Measurements from ENCODE around the gene PPFIA4. TPM values are rescaled to one million over a fixed set of nuclear protein-coding genes. Genes with fewer than 3 reads are reported as not detected.

Gene PPFIA4
- total and polyA plus RNA-seq, 2 of the 4 experiments (the other 2 are of a cell fraction), result 5.4 to 13.7 TPM

- POLR2A ChIA-PET (ENCODE audit: unreplicated experiment), result no interaction called here
- Histone ChIP-seq H4K8ac (ENCODE audit: low read depth in 2 of 2, low read length in 2 of 2) (no peak overlapping the region), H2AFZ (replicated peaks; ENCODE audit: low read length, poor library complexity) (no peak overlapping the region), H3K4ac (ENCODE audit: low read depth, low read length) (no peak overlapping the region), H4K91ac (ENCODE audit: insufficient read depth, low read depth, low read length) (no peak overlapping the region), H4K5ac (ENCODE audit: low read depth, low read length) (no peak overlapping the region), H3K9me1 (ENCODE audit: insufficient read depth, low read length) (no peaks in the 10 kb centered on the region), H3K36me3 (ENCODE audit: control insufficient read depth, insufficient read depth, low read length) (no peaks in the 10 kb centered on the region; the same call in 1 of the 2 replicates), H2AK9ac (replicated peaks; ENCODE audit: low read depth, low read length, poor library complexity) (no peak overlapping the region), H2BK5ac (ENCODE audit: low read depth, low read length, poor library complexity, severe bottlenecking) (no peak overlapping the region), H3K27ac (ENCODE audit: insufficient read depth, low read length) (no peak overlapping the region), H3K4me2 (ENCODE audit: low read depth, low read length) (no peak overlapping the region), H3K23ac (ENCODE audit: low read depth, low read length) (no peak overlapping the region), H3K18ac (ENCODE audit: low read depth, low read length) (no peak overlapping the region), H3K9ac (ENCODE audit: low read depth, low read length) (no peak overlapping the region), H2AK5ac (ENCODE audit: low read depth, low read length) (no peak overlapping the region), H3K14ac (replicated peaks; ENCODE audit: low read depth, low read length) (no peak overlapping the region), H3K56ac (ENCODE audit: extremely low read depth, insufficient read depth, low read length) (no peak overlapping the region), H4K20me1 (ENCODE audit: insufficient read depth, low read length) (no peaks in the 10 kb centered on the region), H3K4me3 (ENCODE audit: insufficient read depth, low read depth, low read length) (no peak overlapping the region), H3K27me3 (ENCODE audit: control insufficient read depth, insufficient read depth, low read length) (peaks cover 55% of the 10 kb centered on the region), H3K9me3 (ENCODE audit: control insufficient read depth, insufficient read depth, low read length) (no peaks in the 10 kb centered on the region), H2BK20ac (ENCODE audit: low read depth, low read length) (no peak overlapping the region), H2BK15ac (ENCODE audit: low read depth, low read length) (no peak overlapping the region), H3K79me1 (ENCODE audit: low read depth in 1 of 2, low read length in 2 of 2) (no peaks in the 10 kb centered on the region), H2BK120ac (ENCODE audit: low read depth, low read length) (no peak overlapping the region), H3K4me1 (ENCODE audit: control insufficient read depth, insufficient read depth, low read length) (no peaks in the 10 kb centered on the region)
- dilution Hi-C loops (cut with HindIII; ENCODE audit: low sequenced_read_pairs, unreplicated experiment) (no loop called here), in situ Hi-C loops (cut with MboI; ENCODE audit: low sequenced_read_pairs) (no loop called here), intact Hi-C loops (cut with micrococcal nuclease) (no loop called here)
- WGBS, 2 experiments (ENCODE audit: extremely low coverage in 2 of 2, insufficient read length in 1 of 2), result 100% methylated on average over 2 of the region's 11 CpGs; no CpG with 5 or more reads in 1 of the 2 experiments
- TF ChIP-seq CHD1 (IDR thresholded peaks at IDR 0.05; ENCODE audit: low read depth, low read length), result no peak
- TF ChIP-seq SMC3 (IDR thresholded peaks at IDR 0.05; ENCODE audit: low read depth, low read length), result no peak
- no peak for TF ChIP-seq MAFK (IDR thresholded peaks at IDR 0.05; ENCODE audit: low read depth, low read length)
- no peak for TF ChIP-seq MAZ (IDR thresholded peaks at IDR 0.05; ENCODE audit: borderline replicate concordance, low read depth, low read length)
- TF ChIP-seq MXI1 (IDR thresholded peaks at IDR 0.05; ENCODE audit: borderline replicate concordance, low read depth, low read length), result no peak
- no peak for TF ChIP-seq RFX5 (IDR thresholded peaks at IDR 0.05; ENCODE audit: low read depth, low read length)
- no peak for TF ChIP-seq RCOR1 (IDR thresholded peaks at IDR 0.05; ENCODE audit: insufficient replicate concordance, low read length)
- no peak for TF ChIP-seq CEBPB (IDR thresholded peaks at IDR 0.05; ENCODE audit: low read depth, low read length)
- TF ChIP-seq, protein P1, sequence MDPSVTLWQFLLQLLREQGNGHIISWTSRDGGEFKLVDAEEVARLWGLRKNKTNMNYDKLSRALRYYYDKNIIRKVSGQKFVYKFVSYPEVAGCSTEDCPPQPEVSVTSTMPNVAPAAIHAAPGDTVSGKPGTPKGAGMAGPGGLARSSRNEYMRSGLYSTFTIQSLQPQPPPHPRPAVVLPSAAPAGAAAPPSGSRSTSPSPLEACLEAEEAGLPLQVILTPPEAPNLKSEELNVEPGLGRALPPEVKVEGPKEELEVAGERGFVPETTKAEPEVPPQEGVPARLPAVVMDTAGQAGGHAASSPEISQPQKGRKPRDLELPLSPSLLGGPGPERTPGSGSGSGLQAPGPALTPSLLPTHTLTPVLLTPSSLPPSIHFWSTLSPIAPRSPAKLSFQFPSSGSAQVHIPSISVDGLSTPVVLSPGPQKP (IDR thresholded peaks at IDR 0.05; ENCODE audit: borderline replicate concordance, low read depth, low read length), result no peak
- TF ChIP-seq NFE2L2 (IDR thresholded peaks at IDR 0.05; ENCODE audit: low read depth, low read length), result no peak
- no peak for TF ChIP-seq POLR2A (IDR thresholded peaks at IDR 0.05; ENCODE audit: low read depth, low read length)
- TF ChIP-seq RAD21 (IDR thresholded peaks at IDR 0.05; ENCODE audit: low read length), result no peak
- no peak for TF ChIP-seq BHLHE40 (IDR thresholded peaks at IDR 0.05; ENCODE audit: low read depth, low read length)
- no peak for TF ChIP-seq USF2 (IDR thresholded peaks at IDR 0.05; ENCODE audit: low read depth, low read length)
- TF ChIP-seq CTCF (conservative IDR thresholded peaks at IDR 0.05; ENCODE audit: low read depth, low read length), result no peak
- TF ChIP-seq FOS (IDR thresholded peaks at IDR 0.05; ENCODE audit: low read depth, low read length), result no peak
- CTCF ChIA-PET, result interaction anchor here (0.6 kb wide), 1 partner anchor 71 kb away, joined by 4 read pairs; no protein-coding TSS in a partner anchor
- ATAC-seq (ENCODE audit: low read depth) (no peak), DNase-seq (no peak)
- no TSS peak for BruUV-seq (replicated peaks)
Observed at GRCh38 chr1:203083463-203083921, 57.2 kb downstream of the PPFIA4 start.
